ENCODE data around the gene GPAT2. TPM values are rescaled to one million over a fixed set of nuclear protein-coding genes. Genes with fewer than 3 reads are reported as not detected.
"Not testable (repeated sequence)": the region's sequence is repeated elsewhere in the genome, so short reads cannot be mapped to it uniquely, and the experiment has no call there.

The GPAT2 gene
- total RNA-seq, result 1 to 10 TPM; 1.2 to 5.0 TPM
- total RNA-seq, result 0 to 2.3 reads per million in 2 donors

- not testable (repeated sequence) for H3K36me3 Mint-ChIP-seq (ENCODE audit: low read depth); H3K27ac Mint-ChIP-seq; DNase-seq; H3K4me3 Mint-ChIP-seq; H3K4me1 Mint-ChIP-seq; H3K27me3 Mint-ChIP-seq; H3K9me3 ChIP-seq (ENCODE audit: control insufficient read depth, low read length, poor library complexity, severe bottlenecking)
- peak; percentile 42 for ATAC-seq
Measured at GRCh38 chr2:96034792-96035191, at the start of gene GPAT2. Gene GPAT2, minus strand, starts transcription at chr2:96034916. Its CDS starts 2,557 bp downstream, at chr2:96032359.

GRCh38 chr2:96083989-96084857 lies 49.5 kb upstream of the GPAT2 start:
- H3K4me3 Mint-ChIP-seq, result no peak overlapping the region
- peaks cover 24% of the 10 kb centered on the region for H3K27me3 Mint-ChIP-seq
- H3K27ac Mint-ChIP-seq, result no peak overlapping the region
- peaks cover 2% of the 10 kb centered on the region for H3K4me1 Mint-ChIP-seq
- H3K9me3 ChIP-seq (ENCODE audit: control insufficient read depth, low read length, poor library complexity, severe bottlenecking), result no peaks in the 10 kb centered on the region
- ATAC-seq, result no peak
- no peak for DNase-seq
- H3K36me3 Mint-ChIP-seq (ENCODE audit: low read depth), result peaks cover 5% of the 10 kb centered on the region

GRCh38 chr2:96083064-96083939 lies 48.6 kb upstream of the GPAT2 start:
- DNase-seq, result no peak

GRCh38 chr2:96082211-96083063 lies 47.7 kb upstream of the GPAT2 start:
- H3K4me3 Mint-ChIP-seq, result no peak overlapping the region
- ATAC-seq (no peak), DNase-seq (no peak)
- peaks cover 17% of the 10 kb centered on the region for H3K27me3 Mint-ChIP-seq
- peaks cover 2% of the 10 kb centered on the region for H3K4me1 Mint-ChIP-seq
- H3K9me3 ChIP-seq (ENCODE audit: control insufficient read depth, low read length, poor library complexity, severe bottlenecking), result no peaks in the 10 kb centered on the region
- H3K27ac Mint-ChIP-seq, result no peak overlapping the region
- peaks cover 5% of the 10 kb centered on the region for H3K36me3 Mint-ChIP-seq (ENCODE audit: low read depth)

More at GRCh38 chr2:96083064-96083939, 48.6 kb upstream of the GPAT2 start:
- H3K36me3 Mint-ChIP-seq (ENCODE audit: low read depth), result peaks cover 5% of the 10 kb centered on the region
- ATAC-seq, result no peak
- peaks cover 17% of the 10 kb centered on the region for H3K27me3 Mint-ChIP-seq
- H3K27ac Mint-ChIP-seq, result no peak overlapping the region
- H3K4me1 Mint-ChIP-seq, result peaks cover 2% of the 10 kb centered on the region
- H3K9me3 ChIP-seq (ENCODE audit: control insufficient read depth, low read length, poor library complexity, severe bottlenecking), result no peaks in the 10 kb centered on the region
- H3K4me3 Mint-ChIP-seq, result no peak overlapping the region

GRCh38 chr2:96081042-96081441 lies 46.3 kb upstream of the GPAT2 start:
- ATAC-seq (no peak), DNase-seq (no peak)
- H3K4me1 Mint-ChIP-seq, result peaks cover 2% of the 10 kb centered on the region
- no peak overlapping the region for H3K27ac Mint-ChIP-seq
- H3K36me3 Mint-ChIP-seq (ENCODE audit: low read depth), result peaks cover 5% of the 10 kb centered on the region
- H3K27me3 Mint-ChIP-seq, result peaks cover 17% of the 10 kb centered on the region
- H3K9me3 ChIP-seq (ENCODE audit: control insufficient read depth, low read length, poor library complexity, severe bottlenecking), result no peaks in the 10 kb centered on the region
- H3K4me3 Mint-ChIP-seq, result no peak overlapping the region

GRCh38 chr2:96075199-96075771 lies 40.6 kb upstream of the GPAT2 start:
- no peak for DNase-seq
- Mint-ChIP-seq H3K27ac (no peak overlapping the region), H3K36me3 (ENCODE audit: low read depth) (peaks cover 2% of the 10 kb centered on the region), H3K4me1 (no peaks in the 10 kb centered on the region), H3K4me3 (no peak overlapping the region), H3K27me3 (peaks cover 19% of the 10 kb centered on the region)
- ATAC-seq, result no peak
- no peaks in the 10 kb centered on the region for H3K9me3 ChIP-seq (ENCODE audit: control insufficient read depth, low read length, poor library complexity, severe bottlenecking)

GRCh38 chr2:96074156-96074555 lies 39.4 kb upstream of the GPAT2 start:
- DNase-seq (no peak), ATAC-seq (no peak)
- H3K4me1 Mint-ChIP-seq, result no peaks in the 10 kb centered on the region
- H3K9me3 ChIP-seq (ENCODE audit: control insufficient read depth, low read length, poor library complexity, severe bottlenecking), result no peaks in the 10 kb centered on the region
- no peak overlapping the region for H3K4me3 Mint-ChIP-seq
- peaks cover 11% of the 10 kb centered on the region for H3K27me3 Mint-ChIP-seq
- peaks cover 2% of the 10 kb centered on the region for H3K36me3 Mint-ChIP-seq (ENCODE audit: low read depth)
- no peak overlapping the region for H3K27ac Mint-ChIP-seq

GRCh38 chr2:96073170-96073775 lies 38.6 kb upstream of the GPAT2 start:
- Mint-ChIP-seq H3K27me3 (peaks cover 11% of the 10 kb centered on the region), H3K36me3 (ENCODE audit: low read depth) (peaks cover 2% of the 10 kb centered on the region), H3K4me3 (no peak overlapping the region), H3K4me1 (no peaks in the 10 kb centered on the region), H3K27ac (no peak overlapping the region)
- no peaks in the 10 kb centered on the region for H3K9me3 ChIP-seq (ENCODE audit: control insufficient read depth, low read length, poor library complexity, severe bottlenecking)
- DNase-seq (no peak), ATAC-seq (no peak)

GRCh38 chr2:96072746-96073145 lies 38.0 kb upstream of the GPAT2 start:
- peaks cover 11% of the 10 kb centered on the region for H3K27me3 Mint-ChIP-seq
- H3K4me1 Mint-ChIP-seq, result no peaks in the 10 kb centered on the region
- no peak for ATAC-seq
- no peak overlapping the region for H3K27ac Mint-ChIP-seq
- no peak overlapping the region for H3K4me3 Mint-ChIP-seq
- no peaks in the 10 kb centered on the region for H3K9me3 ChIP-seq (ENCODE audit: control insufficient read depth, low read length, poor library complexity, severe bottlenecking)
- DNase-seq, result no peak
- peaks cover 2% of the 10 kb centered on the region for H3K36me3 Mint-ChIP-seq (ENCODE audit: low read depth)

GRCh38 chr2:96071977-96072491 lies 37.3 kb upstream of the GPAT2 start:
- not testable (repeated sequence) for ATAC-seq; H3K4me1 Mint-ChIP-seq; H3K27ac Mint-ChIP-seq; DNase-seq; H3K9me3 ChIP-seq (ENCODE audit: control insufficient read depth, low read length, poor library complexity, severe bottlenecking); H3K36me3 Mint-ChIP-seq (ENCODE audit: low read depth); H3K4me3 Mint-ChIP-seq
- peaks cover 11% of the 10 kb centered on the region for H3K27me3 Mint-ChIP-seq

GRCh38 chr2:96071087-96071976 lies 36.6 kb upstream of the GPAT2 start:
- not testable (repeated sequence) for DNase-seq; H3K9me3 ChIP-seq (ENCODE audit: control insufficient read depth, low read length, poor library complexity, severe bottlenecking); H3K27ac Mint-ChIP-seq; ATAC-seq; H3K4me1 Mint-ChIP-seq; H3K4me3 Mint-ChIP-seq; H3K36me3 Mint-ChIP-seq (ENCODE audit: low read depth)
- peaks cover 11% of the 10 kb centered on the region for H3K27me3 Mint-ChIP-seq

Data from T-helper 17 cell (primary cell).